Caki2 (cell line): ENCODE results near the gene RPSA. TPM values are rescaled to one million over a fixed set of nuclear protein-coding genes. Genes with fewer than 3 reads are reported as not detected.
"Not testable (repeated sequence)": the region's sequence is repeated elsewhere in the genome, so short reads cannot be mapped to it uniquely, and the experiment has no call there.

ENCODE experiments used
- DNase-seq: peaks from one replicate; pipeline ENCODE4 v3.0.0-alpha.2; 2015; ENCODE audit warnings: low read depth
- in situ Hi-C: cut with HindIII; loops from 2 replicates; pipeline ENCODE4 v1.10.0; 2016; ENCODE audit warnings: low sequenced_read_pairs, low pct_unique_long_range_greater_than_20kb, mixed read lengths
- total RNA-seq: library from RNA; depleted of rRNA; stranded (reverse); fragments of >200 nt; shearing (Covaris generic); gene quantifications from 2 replicates; pipeline ENCODE4 v1.2.3, GENCODE V29; 2014; ENCODE audit warnings: low replicate concordance

Gene RPSA
- total RNA-seq, 1 experiment from 2014 or later, result 1,136 TPM

DNA sequence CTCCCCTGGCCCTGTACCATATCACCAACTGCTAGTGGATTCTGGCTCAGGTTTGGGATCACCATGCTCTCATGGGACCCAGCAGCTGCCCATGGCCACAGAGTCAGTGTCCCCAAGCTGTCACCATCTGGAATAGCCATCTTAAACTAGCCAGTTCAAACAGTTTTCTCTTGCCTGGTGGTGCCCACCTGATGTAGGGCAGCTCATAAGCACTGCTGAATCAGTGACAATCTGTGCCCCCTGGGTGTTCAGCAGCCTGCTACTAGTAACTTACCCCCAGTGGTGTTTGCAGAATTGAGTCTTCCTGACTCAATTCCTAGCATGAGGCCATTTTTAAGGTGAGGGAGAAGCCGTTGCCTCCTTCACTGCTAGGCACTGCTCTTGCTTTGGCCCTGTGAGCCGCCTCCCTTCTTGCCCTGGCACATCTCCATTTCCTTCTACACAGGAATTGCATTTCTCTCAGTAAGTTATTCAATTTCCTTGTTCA lies 7.9 kb downstream of the RPSA start:
- in situ Hi-C loops, result no loop called here

DNA sequence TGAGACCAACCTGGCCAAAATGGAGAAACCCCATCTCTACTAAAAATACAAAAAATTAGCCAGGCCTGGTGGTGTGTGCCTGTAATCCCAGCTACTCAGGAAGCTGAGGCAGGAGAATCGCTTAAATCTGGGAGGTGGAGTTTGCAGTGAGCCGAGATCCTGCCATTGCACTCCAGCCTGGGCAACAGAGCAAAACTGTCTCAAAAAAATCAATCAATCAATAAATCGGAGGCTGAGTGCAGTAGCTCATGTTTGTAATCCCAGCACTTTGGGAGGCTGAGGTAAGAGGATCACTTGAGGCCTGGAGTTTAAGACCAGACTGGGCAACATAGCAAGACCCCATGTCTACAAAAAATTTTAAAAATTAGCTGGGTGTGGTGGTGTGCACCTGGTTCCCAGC lies 8.8 kb downstream of the RPSA start:
- in situ Hi-C loops, result not testable (repeated sequence)

More for the DNA sequence above, 7.9 kb downstream of the RPSA start:
- no peak for DNase-seq

DNA sequence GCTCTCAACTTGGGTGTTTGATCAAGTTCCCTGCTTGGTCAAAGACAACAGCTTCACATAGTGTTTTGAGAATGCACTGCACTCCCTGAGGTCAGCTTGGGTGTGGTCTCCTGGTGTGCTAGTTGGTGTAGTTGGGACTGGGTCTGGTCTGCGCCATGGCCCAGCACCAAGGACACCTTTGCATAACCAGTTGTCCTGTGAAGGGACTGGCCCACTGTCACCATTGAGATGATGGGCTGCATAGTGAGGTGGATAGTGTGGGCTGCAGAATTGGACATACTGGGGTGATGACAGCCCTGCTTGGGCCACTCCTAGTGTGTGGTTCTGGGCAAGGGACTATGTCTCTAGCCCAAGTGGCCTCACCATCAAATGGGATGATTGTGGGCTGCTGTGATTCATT lies 9.5 kb downstream of the RPSA start:
- in situ Hi-C loops, result no loop called here
- no peak for DNase-seq

More for the DNA sequence above, 8.8 kb downstream of the RPSA start:
- not testable (repeated sequence) for DNase-seq

DNA sequence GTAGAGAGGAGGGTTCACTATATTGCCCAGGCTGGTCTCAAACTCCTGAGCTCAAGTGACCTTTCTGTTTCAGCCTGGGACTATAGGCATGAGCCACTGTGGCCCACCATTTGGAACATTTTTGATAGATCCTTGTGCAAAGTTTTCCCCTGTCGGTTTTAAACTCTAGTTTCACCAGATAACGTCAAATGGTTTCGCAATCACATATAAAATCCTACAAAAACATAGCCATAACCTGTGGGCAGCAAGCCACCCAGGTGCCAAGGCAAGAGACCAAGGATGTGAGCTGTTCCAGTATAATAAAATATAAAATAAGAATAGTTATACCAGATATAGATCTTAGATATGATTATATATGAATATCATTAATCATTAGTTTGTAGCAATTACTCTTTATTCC lies 10.5 kb downstream of the RPSA start:
- in situ Hi-C loops, DNase-seq: not testable (repeated sequence)

DNA sequence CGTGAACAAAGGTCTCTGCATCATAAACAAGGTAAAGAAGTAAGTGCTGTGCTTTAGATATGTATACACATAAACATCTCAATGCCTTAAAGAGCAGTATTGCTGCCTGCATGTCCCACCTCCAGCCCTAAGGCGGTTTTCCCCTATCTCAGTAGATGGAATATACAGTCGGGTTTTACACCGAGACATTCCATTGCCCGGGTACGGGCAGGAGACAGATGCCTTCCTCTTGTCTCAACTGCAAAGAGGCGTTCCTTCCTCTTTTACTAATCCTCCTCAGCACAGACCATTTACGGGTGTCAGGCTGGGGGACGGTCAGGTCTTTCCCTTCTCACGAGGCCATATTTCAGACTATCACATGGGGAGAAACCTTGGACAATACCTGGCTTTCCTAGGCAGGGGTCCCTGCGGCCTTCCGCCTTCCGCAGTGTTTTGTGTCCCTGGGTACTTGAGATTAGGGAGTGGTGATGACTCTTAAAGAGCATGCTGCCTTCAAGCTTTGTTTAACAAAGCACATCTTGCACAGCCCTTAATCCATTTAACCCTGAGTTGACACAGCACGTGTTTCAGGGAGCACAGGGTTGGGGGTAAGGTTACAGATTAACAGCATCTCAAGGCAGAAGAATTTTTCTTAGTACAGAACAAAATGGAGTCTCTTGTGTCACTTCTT lies 12.2 kb downstream of the RPSA start:
- in situ Hi-C loops, DNase-seq: not testable (repeated sequence)

DNA sequence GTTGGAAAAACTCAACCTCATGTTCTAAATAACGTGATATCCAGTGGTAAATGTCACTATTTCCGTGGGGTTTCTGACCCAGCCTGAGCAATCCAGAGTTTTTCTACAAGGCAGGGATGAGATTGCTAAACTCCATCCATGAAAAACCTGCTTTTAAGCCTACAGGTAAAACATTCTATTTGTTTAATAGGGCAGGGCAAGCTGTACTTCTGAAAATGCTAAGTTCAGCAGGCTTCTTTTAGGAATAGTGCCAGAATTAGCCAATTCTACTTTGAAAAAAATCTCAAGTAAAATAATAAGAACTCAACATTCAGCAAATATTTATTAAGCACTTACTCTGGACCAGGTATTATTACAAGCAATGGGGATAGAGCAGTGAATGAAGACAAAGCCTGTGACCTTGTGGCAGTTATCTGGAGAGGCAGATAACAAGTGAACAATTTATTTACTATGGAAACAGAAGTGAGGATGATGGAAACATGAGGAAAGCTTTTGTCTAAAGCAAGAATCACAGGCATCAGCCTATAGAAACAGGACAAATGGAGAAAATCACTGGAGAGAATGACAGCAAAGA lies 13.3 kb downstream of the RPSA start:
- DNase-seq, result no peak
- in situ Hi-C loops, result no loop called here

DNA sequence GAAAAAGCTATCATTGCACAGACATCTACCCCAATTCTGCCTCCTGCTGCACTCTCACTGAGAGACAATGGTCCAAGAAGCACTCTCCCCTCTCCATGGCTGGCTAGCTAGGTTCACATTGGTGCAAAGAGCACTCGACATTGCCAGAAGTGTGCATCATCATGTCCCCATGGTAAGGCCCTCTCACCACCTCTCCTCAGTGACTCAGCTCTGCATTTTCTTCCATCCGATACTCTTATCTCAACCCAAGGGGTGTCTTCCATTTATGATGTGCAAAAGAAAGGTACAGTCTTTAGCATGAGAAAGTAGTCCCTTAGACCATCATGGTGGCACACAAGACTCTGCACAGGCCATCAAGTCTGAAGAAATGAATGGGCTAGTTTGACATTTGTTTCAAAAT lies 14.0 kb downstream of the RPSA start:
- DNase-seq, result no peak
- in situ Hi-C loops, result no loop called here

DNA sequence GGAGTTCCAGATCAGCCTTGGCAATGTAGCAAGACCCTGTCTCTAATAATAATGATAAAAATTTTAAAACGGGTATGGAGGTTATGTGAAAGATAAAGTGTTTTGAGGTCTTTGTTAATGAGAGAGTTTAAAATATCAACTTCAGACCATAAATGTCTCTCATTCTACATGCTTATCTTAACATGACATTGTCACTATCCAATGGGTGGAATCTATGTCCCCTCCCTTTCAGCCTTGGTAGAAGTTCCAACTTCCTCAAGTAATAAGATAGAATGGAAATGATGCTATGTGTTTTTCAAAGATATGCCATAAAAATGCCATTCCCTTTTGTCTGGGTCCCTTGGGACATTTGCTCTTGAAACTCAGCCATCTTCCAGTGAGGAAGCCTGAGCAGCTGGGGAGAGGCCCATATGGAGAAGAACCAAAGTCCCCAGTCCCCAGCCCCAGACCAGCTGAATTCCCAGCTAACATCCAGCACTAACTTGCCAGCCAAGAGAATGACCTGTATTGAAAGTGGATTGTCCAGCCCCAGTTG lies 17.0 kb downstream of the RPSA start:
- no peak for DNase-seq
- in situ Hi-C loops, result no loop called here

DNA sequence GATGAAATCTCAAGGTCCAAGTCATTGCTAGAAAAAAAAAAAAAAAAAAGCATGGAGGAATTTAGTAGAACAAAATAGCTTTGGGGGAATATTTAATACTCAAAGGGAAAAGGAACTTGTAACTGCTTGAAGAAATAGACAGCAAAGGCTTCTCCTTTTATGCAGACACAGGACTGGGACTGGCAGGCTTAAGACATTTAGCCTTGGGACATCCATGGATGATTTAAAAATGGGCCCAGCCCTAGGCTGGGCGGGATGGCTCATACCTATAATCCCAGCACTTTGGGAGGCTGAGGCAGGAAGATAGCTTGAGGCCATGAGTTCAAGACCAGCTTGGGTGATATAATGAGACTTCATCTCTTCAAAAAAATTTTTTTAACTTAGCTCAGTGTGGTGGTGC lies 19.8 kb downstream of the RPSA start:
- in situ Hi-C loops, result no loop called here
- no peak for DNase-seq

DNA sequence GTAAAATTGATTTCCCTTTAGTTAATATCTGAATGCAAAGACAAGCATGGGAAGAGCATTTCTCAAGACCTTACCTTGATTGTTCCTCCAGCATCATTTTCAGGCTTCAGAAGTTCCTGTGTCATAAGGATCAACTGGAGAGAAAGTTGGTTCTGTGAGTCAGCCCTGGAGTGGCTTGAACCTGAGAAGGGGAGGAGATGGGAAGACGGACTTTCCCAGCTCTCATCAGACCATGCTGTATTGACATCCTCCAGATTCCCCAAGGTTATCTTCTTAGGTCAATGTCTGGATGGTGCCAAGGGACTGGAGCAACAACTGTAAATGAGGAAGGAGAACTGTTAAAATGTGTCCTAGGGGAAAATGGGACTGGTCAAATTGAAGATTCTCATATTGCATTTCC lies 21.0 kb downstream of the RPSA start:
- in situ Hi-C loops, result no loop called here
- DNase-seq, result no peak

DNA sequence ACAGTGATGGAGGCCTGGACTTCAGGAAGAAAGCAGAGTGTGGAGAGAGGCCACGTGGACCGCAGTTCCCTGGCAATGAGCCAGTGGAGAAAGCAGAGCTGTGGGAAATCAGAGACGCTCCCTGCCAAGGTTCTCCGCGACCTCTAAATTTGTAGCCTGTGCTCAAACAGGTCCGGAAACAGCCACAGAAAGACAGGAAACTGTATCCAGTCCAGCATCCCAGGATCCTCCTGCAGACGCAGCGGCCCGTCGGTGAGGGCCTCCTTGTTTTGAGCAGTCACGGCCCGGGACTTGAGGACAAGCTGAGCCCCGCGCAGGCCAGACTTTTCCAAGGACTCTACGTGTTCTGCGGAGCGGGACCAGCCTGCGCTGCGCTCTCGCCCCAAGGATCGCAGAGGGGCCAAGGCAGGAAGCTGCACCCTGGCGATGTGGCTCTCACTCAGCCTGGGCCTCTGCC lies 22.3 kb downstream of the RPSA start:
- in situ Hi-C loops, result no loop called here
- no peak for DNase-seq

DNA sequence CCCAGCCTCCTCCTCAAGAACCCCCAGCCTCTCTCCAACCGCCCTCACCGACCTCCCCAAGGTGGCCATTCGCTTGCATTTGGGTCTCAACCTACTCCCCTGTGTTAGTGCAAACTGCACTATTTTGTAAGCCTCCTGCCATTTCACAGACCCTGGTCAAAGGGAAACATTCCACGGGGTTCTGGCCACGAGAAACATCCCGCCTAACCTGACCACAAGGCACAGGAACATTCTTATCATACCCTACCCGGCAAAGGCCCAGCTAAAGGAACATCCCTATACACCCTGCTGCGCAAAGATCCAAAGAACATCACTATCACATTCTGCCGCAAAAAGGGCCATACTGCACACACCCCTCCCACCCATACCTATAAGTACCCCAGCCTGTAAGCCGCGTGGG lies 22.9 kb downstream of the RPSA start:
- in situ Hi-C loops, result no loop called here
- no peak for DNase-seq

DNA sequence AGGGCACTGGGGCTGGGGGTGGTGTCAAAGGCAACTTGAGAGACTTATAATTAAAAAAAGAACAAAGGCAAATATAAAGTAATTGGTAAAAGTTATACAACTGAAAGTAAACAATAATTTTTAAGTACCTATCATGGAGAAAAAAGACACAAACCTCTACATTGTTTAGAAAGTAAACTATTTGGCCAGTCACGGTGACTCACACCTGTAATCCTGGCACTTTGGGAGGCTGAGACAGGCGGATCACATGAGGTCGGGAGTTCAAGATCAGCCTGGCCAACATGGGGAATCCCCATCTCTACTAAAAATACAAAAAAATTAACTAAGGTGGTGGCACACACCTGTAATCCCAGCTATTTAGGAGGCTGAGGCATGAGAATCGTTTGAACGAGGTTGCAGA lies 25.8 kb downstream of the RPSA start:
- no peak for DNase-seq

DNA sequence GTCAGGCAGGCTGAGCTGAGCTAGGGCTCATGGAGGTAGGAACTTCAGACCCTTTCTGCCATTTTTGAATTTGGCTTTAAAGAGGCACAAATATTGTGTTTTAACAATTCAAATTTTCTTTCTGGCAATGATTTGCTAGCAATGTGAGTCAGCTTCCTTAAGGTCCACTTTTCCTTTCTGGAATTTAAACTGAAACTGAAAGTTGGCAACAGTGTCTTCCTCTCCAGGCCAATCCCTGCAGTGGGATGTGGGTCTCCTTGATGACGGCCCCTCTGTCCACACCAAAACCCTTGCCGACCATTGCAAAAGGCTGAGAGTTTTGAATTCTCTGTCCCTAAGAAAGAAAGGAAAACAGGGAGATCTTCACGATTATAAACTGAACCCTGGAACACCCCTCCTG lies 27.1 kb downstream of the RPSA start:
- in situ Hi-C loops, result no loop called here
- peak; percentile 34 for DNase-seq

More for the DNA sequence above, 25.8 kb downstream of the RPSA start:
- in situ Hi-C loops, result no loop called here

DNA sequence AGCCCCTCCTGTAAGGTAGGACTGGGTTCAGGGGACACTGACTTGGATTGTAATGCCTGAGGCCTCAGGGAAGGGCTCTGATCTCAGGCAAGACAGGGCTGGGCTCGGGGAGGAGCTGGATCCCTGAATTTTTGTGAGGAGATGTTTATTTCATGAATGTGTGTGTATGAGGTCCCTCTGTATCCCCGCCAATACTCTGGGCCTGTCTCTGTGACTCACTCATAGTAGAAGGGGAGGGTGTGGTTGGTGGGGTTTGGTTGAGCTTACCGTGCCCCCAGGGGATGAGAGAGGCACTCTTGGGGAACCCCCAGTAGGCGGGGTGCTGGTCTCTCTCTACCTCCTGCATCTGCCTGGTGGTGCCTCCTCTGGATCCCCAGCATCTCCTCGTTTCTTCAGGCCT lies 28.1 kb downstream of the RPSA start:
- DNase-seq, result no peak

DNA sequence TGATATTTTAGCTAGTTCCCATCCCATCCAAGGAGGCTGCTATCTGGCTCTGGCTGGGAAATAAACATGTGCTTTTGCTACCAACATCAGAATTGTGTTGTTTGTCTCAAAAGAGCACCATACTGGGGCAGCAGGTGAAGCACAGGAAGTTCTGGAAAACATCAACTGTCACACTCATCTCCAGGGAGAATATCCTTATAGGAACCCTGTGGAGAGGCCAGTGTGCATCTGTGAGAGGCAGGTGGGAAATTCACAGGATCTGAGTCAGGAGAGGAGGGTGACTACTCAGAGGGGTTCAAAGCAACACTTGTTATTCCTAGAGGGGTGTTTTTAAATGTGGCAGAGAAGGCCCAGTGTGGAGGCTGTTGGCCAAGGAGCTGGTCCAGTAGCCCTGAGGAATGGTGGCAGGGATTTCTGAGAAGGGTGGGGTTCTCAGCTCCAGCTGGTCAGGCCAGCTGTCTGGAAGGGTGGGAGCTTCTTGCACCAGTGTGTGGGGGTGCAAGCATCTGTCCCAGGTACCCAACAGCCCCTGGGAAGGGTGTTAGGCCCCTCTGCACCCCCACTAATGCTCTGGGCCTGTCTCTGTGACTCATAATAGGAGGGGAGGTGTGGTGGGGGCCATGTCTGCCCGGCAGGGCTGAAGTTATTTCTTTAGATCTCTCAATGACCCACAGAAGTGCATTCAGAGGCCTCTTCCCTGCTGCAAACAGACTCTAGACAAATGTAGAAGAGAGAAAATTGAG lies 28.7 kb downstream of the RPSA start:
- in situ Hi-C loops, result no loop called here
- DNase-seq, result no peak

More for the DNA sequence above, 28.1 kb downstream of the RPSA start:
- in situ Hi-C loops, result no loop called here

DNA sequence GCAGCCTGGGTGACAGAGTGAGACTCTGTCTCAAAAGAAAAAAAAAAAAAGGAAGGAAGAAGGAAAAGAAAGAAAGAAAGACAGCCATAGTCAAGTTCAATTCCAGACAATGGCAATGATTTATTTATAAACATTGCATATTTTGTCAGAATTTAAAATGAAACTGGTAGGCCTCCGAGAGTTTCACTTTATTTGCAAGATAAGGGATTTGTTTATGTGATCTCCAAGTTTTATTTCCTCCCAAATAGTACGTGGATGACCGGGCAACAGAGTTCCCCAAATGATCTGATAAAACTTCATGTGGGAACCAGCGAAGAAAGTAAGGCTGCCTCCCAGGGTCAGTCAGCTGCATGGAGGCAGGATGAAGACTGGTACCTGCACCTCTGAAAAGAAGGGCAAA lies 32.4 kb downstream of the RPSA start:
- in situ Hi-C loops, result no loop called here
- DNase-seq, result no peak

DNA sequence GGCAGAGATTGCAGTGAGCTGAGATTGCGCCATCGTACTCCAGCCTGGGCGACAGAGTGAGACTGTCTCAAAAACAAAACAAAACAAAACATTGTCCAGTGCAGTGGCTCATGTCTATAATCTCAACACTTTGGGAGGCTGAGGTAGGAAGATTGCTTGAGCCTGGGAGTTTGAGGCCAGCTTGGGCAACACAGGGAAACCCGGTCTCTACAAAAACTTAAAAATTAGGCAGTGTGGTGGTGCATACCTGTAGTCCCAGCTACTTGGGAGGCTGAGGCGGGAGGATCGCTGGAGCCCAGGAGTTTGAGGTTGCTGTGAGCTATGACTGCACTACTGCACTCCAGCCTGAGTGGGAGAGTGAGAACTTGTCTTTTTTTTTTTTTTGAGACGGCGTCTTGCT lies 33.8 kb downstream of the RPSA start:
- in situ Hi-C loops, result no loop called here
- no peak for DNase-seq

DNA sequence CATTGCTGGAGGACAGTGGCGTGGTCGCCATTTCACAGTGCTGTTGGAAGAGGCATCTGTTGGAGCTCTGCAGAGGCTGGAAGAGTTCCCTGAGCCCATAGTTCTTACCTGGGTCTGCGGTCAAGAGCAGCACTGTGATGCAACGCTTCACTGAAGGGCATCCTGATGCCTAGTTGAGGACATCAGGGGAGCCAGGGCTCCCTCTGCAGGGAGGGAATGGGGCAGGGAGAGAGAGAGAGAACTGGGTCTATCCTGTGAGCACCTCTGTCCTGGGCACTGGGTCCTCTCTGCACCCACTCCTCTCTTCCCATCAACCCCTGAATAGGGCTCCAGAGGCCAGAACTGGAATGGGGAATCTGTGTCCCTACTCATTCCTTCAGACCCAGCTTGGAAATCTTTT lies 37.0 kb downstream of the RPSA start:
- in situ Hi-C loops, result no loop called here
- DNase-seq, result no peak
